ENCODE data around the gene SDHC.
"Not testable (repeated sequence)": the region's sequence is repeated elsewhere in the genome, so short reads cannot be mapped to it uniquely, and the experiment has no call there.

SDHC gene

DNA sequence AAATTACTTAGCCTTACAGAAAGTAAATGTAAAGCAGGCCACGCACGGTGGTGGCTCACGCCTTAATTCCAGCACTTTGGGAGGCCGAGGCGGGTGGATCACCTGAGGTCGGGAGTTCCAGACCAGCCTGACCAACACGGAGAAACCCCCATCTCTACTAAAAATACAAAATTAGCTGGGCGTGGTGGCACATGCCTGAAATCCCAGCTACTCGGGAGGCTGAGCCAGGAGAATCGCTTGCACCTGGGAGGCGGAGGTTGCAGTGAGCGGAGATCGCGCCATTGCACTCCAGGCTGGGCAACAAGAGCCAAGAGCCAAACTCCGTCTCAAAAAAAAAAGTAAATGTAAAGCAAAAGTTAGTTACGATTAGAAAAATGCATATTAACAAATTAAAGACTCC lies 75.0 kb downstream of the SDHC start:
- not testable (repeated sequence) for DNase-seq

DNA sequence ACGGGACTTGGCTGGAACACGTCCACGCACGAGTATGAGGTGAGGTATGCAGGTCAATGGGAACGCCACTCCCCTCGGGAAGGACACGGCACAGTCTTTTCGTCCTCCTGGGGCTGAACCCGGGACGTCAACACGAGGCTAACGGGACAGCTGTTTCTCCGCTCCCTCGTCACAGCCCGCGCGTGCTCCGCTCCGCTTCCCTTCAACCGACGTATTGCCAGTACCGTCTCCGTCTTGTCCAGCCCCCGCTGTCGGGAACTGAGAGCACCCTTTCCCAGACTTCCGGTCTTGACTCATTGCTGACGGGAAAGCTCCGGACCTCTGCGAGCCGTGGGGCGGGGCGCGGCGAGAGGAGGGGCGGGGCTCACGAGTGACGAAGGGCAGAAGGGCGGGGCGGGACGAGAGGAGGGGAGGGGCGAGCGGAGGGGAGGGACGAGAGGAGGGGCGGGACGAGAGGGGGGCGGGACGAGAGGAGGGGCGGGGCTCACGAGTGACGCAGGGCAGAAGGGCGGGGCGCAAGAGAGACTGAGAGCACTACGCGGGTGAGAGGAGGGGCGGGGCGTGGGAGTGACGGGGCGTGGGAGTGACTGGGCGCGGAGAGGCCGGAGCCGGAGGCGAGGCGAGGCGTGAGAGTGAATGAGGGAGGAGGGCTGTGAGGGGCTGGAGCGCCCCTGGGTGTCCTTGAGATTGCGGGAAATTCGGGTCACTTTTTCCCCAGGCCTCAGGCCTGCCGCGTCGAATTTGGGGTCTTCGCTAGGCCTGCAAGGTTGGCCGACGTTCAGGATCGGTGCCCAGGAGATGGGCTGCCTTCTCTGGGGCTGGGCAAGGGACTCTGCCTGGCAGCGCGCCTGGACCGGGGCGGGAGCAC lies 75.7 kb downstream of the SDHC start:
- peak; percentile 94 for DNase-seq

DNA sequence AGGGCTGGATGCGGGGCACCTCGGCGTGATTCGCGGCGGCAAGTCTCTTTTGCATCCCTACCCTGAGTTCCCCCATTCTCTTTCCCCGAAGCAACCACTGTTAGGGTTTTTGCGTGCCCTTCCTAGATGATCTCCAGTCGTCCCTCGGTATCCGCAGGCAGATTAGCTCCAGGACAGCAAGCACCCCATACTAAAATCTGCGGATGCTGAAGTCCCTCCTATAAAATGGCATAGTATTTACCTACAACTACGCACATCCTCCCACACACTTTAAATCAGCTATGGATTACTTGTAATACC lies 76.3 kb downstream of the SDHC start:
- peak; percentile 64 for DNase-seq

DNA sequence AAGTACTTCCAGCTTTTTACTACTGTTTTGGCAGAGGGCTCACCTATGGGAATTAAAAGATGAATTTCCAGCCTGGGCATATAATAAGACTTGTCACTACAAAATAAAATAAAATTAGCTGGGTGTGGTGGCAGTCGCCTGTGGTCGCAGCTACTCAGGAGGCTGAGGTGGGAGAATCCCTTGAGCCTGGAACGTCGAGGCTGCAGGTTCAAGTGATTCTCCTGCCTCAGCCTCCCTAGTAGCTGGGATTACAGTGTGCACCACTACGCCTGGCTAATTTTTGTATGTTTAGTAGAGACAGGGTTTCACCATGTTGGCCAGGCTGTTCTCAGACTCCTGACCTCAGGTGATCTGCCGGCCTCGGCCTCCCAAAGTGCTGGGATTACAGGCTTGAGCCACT lies 77.0 kb downstream of the SDHC start:
- not testable (repeated sequence) for DNase-seq

DNA sequence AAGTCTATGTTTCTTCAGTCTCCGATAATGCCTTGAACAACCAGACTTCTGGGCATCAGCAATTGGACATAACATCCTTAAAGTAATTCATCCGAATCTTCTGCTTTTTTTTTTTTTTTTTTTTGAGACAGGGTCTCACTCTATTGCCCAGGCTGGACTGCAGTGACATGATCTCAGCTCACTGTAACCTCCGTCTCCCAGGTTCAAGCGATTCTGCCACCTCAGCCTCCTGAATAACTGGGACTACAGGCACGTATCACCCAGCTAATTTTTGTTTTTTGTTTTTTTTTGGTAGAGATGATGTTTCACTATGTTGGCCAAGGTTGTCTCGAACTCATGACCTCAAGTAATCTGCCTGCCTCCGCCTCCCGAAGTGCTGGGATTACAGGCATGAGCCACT lies 77.4 kb downstream of the SDHC start:
- no peak for DNase-seq

DNA sequence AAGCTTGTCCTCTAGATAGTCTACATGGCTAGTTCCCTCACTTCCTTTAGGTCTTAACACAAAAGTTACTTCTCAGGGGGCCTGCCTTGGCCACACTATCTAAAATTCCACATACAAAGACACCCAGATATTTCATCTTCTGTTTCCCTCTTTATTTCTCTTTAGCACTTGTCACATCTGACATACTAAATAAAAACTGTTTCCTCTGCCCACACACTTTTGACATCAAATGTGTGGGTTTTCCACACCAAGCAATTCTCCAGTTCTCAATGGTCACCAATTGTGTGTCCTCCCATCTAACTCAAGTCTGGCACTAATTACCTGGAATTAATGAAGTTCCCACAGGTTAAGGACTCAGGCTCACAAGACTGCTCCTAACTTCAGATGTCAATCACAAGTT lies 79.0 kb downstream of the SDHC start:
- no peak for DNase-seq

DNA sequence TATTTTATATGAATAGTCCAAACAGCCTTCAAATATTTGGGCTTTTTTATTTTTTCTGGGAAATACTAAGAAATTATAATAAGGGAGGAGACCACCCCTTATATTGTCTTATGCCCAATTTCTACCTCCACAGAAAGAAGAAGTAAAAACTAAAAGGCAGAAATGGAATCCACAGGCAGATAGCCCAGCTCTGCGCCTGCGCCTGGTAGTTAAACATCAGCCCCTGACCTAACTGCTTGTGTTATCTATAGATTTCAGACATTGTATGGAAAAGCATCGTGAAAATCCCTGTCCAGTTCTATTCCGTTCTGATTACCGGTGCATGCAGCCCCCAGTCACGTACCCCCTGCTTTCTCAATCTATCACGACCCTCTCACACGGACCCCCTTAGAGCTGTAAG lies 82.9 kb downstream of the SDHC start:
- DNase-seq: not testable (repeated sequence)

DNA sequence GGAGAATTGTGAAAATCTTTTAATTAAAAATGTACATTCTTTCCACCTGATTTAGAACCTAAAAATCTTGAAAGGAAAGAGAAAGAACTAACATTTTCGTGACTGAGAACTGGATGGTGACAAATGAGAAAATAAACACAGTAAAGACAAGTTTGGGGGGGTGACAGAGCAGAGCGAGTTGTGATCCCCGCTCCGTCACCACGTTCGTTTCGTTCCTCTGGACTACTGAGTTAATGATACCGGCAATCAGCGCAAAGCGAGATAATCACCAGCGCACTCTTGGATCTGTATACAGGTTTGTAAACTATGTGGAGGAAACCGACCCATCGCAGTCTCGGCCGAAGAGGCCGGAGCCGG lies 84.7 kb downstream of the SDHC start:
- no peak for DNase-seq

DNA sequence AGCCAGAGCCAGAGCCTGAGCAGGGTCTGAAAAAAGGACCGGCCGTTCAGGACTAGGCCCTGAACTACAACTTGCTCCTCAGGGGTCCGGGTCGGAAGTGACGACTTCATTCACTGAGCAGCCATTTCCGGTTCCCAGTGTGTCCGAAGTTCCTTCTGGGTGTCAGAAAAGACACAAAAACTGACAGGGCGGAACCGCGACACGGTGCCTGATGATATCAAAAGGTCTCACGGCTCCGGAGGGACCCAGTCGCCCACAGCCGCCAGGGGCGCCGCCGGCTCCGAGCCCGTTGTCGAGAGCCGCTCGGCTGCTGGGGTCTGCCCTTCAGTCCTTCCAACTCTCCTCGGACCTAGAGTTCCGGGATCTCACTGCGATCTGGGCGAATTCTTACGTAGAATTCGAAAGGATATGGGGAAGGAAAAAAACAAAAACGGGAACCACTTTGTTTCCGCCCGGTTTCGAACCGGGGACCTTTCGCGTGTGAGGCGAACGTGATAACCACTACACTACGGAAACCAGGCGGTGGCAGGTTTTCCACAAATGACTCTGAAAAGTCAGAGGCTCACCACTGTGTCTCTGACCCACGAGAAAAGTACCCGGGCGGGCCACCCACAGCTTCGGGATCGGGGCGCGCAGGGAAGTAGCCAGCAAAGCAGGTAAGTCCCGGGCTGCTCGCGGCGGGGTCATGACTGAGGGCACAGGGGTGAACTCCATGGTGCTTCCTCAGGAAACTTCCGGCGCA lies 85.2 kb downstream of the SDHC start:
- DNase-seq: peak; percentile 88

DNA sequence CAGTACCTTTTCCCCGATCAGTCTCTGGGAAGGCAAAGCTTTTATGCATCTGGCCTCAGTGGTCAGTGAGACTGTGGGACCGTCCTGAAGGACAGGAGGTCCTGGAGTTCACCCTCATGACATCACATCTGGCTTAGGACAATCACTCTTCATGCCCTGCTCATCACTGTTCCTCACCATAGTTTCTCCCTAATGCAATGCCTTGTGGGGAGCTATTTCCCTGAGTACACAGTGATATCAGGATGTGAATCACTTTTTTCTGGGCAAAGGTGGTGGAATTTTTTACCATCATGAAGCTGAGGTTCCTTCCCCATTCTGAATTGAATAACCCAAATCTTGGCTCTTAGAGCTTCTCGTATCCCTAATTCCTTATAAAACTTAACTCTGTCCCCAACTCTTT lies 88.3 kb downstream of the SDHC start:
- no peak for DNase-seq

DNA sequence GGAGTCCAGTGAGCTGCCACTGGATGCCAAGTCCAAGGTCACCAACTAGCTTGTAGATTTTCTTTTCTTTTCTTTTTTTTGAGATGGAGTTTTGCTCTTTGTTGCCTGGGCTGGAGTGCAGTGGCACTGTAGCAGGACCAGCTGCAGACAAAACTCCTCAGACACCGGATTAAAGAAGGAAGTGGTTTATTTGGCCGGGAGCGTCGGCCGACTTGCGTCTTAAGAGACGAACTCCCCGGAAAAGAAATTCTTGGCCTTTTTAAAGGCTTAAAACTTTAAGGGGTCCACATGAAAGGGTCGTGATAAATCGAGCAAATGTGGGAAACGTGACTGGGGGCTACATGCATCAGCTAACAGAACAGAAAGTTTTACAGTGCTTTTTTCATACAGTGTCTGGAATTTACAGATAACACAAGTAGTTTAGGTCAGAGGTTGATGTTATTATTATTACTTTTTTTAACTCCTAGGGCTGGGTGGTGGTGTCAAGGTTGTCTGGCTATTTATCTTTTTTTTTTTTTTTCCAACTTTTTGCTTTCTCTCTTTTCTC lies 89.9 kb downstream of the SDHC start:
- DNase-seq: no peak

DNA sequence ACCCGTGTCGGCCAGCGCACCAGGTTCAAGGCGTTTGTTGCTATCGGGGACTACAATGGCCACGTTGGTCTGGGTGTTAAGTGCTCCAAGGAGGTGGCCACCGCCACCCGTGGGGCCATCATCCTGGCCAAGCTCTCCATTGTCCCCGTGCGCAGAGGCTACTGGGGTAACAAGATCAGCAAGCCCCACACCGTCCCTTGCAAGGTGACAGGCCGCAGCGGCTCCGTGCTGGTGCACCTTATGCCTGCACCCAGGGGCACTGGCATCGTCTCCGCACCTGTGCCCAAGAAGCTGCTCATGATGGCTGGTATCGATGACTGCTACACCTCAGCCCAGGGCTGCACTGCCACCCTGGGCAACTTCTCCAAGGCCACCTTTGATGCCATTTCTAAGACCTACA lies 92.4 kb downstream of the SDHC start:
- not testable (repeated sequence) for DNase-seq

DNA sequence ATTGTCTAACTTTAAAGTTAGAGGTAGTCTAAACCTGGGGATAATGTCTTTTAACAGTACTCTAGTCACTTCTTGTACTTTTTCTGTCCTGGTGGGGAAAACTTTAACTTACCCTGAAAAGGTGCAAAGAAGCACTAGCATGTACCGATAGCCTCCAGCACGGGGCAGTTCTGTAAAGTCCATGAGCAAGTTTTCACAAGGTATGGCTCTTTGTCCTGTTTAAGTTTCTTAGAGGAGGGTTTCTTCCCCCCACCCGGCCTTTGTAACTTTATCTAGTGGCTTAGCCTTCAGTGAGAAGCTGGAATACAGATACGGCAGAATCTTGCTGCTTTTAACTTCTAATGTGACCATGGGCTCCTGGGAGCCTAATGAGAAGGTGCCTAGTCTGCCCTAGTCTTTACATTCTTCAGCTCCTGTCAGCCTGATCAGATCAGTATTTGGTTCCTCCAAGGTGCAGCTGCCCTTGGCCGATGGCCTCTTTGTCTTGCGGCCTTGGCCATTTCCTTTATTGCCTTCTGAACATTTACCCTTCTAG lies 93.3 kb downstream of the SDHC start:
- DNase-seq: no peak

DNA sequence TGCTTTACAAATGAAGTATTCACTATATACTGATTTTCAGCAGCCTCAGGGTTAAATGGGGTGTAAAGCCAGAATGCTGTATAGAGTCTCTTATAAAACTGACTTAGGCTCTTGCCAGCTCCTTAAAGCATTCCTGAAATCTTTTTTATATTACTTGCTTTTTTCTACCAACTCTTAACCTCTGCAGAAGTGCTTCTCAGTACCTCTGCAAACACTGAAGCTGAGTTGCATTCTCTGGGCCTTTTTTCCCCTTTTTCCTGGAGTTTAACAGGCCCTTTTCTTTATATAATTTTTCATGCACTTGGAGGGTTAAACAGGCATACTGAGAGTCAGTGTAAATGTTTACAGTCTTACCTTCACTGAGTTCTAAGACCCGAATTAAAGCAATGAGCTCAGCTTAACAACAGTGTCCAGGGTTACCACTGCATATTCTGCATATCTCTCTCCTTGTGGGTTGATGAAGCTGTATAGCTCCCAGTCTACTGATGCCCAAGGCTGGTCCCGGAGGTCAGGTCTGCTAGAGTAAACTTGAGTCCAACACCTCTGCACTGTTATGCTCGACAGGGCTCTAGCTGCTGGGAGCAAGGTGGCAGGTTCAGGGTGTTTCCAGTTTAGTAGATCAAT lies 94.4 kb downstream of the SDHC start:
- no peak for DNase-seq

DNA sequence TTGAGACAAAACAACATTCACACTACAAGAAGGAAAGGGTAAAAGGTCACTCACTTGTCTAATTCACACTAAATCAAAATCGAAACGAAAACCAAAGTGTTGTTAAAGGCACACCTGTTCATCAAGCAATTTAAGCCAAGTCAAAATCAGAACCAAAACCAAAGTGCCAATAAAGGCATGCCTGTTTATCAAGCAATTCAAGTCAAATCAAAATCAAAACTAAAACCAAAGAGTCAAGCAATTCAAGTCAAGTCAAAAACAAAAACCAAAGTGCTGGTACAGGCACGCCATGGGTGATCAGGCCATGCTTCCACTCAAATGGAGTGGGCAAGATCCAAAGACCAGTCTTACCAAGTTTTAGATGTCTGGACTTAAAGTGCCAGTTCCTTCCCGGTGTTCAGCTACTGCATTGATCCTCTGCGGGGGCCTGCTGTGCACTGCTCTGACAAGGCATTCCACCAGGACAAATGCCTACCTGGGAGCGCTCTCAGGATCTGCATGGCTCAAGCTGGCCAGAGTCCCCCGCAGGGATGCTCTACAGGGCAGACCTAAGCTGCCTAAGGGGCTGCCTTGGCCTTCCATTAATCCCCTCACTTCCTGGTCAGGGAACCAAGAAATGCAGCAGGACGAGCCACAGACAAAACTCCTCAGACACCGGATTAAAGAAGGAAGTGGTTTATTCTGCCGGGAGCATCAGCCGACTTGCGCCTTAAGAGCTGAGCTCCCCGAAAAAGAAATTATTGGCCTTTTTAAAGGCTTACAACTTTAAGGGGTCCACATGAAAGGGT lies 95.9 kb downstream of the SDHC start:
- DNase-seq: not testable (repeated sequence)

DNA sequence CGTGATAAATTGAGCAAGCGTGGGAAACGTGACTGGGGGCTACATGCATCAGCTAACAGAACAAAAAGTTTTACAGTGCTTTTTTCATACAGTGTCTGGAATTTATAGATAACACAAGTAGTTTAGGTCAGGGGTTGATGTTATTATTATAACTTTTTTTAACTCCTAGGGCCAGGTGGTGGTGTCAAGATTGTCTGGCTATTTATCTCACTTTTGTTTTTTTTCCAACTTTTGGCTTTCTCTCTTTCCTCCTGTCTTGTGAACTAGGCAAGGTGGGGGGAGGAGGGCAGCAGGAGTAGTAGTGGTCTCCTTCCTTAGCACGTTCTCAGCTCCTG lies 96.4 kb downstream of the SDHC start:
- not testable (repeated sequence) for DNase-seq
